A549 (cell line): ENCODE results near the gene VAT1L.

Experiments
- CEBPB ChIP-seq, 2 experiments: fragments of >200 bp in 1 of 2; sonication (Bioruptor Twin) in 1 of 2; formaldehyde crosslinking in 1 of 2; IDR thresholded peaks; 2 replicates each; pipeline ENCODE4 v1.6.1; 2012 to 2016
- CHD2 ChIP-seq: fragments of 150-350 bp; IDR thresholded peaks from 2 replicates; pipeline ENCODE4 v1.6.1; 2014; ENCODE audit warnings: low read length; ENCODE audit not compliant: partially characterized antibody
- CTCF ChIP-seq: fragments of >200 bp; sonication (Bioruptor Twin); formaldehyde crosslinking; IDR thresholded peaks from 3 replicates; pipeline ENCODE4 v1.5.1; 2016
- EP300 ChIP-seq, 2 experiments: fragments of >200 bp; sonication (Bioruptor Twin); formaldehyde crosslinking; IDR thresholded peaks; 2 replicates in 1 of 2; 3 replicates in 1 of 2; pipeline ENCODE4 v1.6.1; 2016 to 2017
- FOSL2 ChIP-seq, 2 experiments: fragments of 450-650 bp in 1 of 2; fragments of >200 bp in 1 of 2; sonication (Bioruptor Twin) in 1 of 2; formaldehyde crosslinking; IDR thresholded peaks; 2 replicates each; pipeline versions ENCODE4 v1.5.0 to v1.6.1; 2016 to 2020; ENCODE audit warnings: mild to moderate bottlenecking in 1 of 2, moderate library complexity in 1 of 2
- HOXA7 ChIP-seq: fragments of 250-450 bp; sonication (Bioruptor Pico); IDR thresholded peaks from 2 replicates; pipeline ENCODE4 v1.5.0; 2020; ENCODE audit warnings: mild to moderate bottlenecking, moderate library complexity
- PHF8 ChIP-seq: fragments of 200-600 bp; sonication (generic); IDR thresholded peaks from 2 replicates; pipeline ENCODE4 v1.6.1; 2016; ENCODE audit warnings: low read depth, mild to moderate bottlenecking, antibody characterized with exemption, moderate library complexity, borderline replicate concordance
- POLR2A ChIP-seq: IDR thresholded peaks from 2 replicates; pipeline ENCODE4 v1.6.1; 2012; ENCODE audit warnings: mild to moderate bottlenecking, low read length
- TFCP2L1 ChIP-seq: fragments of 250-450 bp; sonication (Bioruptor Pico); IDR thresholded peaks from 2 replicates; pipeline ENCODE4 v1.5.0; 2021; ENCODE audit warnings: mild to moderate bottlenecking
- USF2 ChIP-seq: fragments of 450-650 bp; IDR thresholded peaks from 2 replicates; pipeline ENCODE4 v1.6.1; 2014; ENCODE audit warnings: antibody characterized with exemption
- ZFP36 ChIP-seq: fragments of 450-650 bp; IDR thresholded peaks from 2 replicates; pipeline ENCODE4 v1.6.1; 2014; ENCODE audit warnings: borderline replicate concordance; ENCODE audit not compliant: partially characterized antibody
- TF ChIP-seq, protein P1 (sequence below): fragments of 200-600 bp; sonication (generic); IDR thresholded peaks from 2 replicates; pipeline ENCODE4 v1.6.1; 2016; ENCODE audit warnings: antibody characterized with exemption, mild to moderate bottlenecking, moderate library complexity
- TF ChIP-seq, protein P2 (sequence below): fragments of >200 bp; sonication (Bioruptor Twin); formaldehyde crosslinking; IDR thresholded peaks from 3 replicates; pipeline ENCODE4 v1.6.1; 2016

GRCh38 chr16:77917971-77918370 is 129.6 kb downstream of the VAT1L start:
- TF ChIP-seq CTCF (no peak), POLR2A (no peak), PHF8 (no peak), USF2 (no peak), TFCP2L1 (CRISPR knock-in tag) (no peak), EP300 (IDR thresholded peaks at IDR 0.05) (no peak), CHD2 (no peak), FOSL2 (IDR thresholded peaks at IDR 0.05) (no peak), FOSL2 (CRISPR knock-in tag; IDR thresholded peaks at IDR 0.05) (no peak), CEBPB (IDR thresholded peaks at IDR 0.05) (no peak), ZFP36 (no peak), HOXA7 (CRISPR knock-in tag) (no peak)
- TF ChIP-seq, protein P1, sequence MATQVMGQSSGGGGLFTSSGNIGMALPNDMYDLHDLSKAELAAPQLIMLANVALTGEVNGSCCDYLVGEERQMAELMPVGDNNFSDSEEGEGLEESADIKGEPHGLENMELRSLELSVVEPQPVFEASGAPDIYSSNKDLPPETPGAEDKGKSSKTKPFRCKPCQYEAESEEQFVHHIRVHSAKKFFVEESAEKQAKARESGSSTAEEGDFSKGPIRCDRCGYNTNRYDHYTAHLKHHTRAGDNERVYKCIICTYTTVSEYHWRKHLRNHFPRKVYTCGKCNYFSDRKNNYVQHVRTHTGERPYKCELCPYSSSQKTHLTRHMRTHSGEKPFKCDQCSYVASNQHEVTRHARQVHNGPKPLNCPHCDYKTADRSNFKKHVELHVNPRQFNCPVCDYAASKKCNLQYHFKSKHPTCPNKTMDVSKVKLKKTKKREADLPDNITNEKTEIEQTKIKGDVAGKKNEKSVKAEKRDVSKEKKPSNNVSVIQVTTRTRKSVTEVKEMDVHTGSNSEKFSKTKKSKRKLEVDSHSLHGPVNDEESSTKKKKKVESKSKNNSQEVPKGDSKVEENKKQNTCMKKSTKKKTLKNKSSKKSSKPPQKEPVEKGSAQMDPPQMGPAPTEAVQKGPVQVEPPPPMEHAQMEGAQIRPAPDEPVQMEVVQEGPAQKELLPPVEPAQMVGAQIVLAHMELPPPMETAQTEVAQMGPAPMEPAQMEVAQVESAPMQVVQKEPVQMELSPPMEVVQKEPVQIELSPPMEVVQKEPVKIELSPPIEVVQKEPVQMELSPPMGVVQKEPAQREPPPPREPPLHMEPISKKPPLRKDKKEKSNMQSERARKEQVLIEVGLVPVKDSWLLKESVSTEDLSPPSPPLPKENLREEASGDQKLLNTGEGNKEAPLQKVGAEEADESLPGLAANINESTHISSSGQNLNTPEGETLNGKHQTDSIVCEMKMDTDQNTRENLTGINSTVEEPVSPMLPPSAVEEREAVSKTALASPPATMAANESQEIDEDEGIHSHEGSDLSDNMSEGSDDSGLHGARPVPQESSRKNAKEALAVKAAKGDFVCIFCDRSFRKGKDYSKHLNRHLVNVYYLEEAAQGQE: no peak
- TF ChIP-seq, protein P2, sequence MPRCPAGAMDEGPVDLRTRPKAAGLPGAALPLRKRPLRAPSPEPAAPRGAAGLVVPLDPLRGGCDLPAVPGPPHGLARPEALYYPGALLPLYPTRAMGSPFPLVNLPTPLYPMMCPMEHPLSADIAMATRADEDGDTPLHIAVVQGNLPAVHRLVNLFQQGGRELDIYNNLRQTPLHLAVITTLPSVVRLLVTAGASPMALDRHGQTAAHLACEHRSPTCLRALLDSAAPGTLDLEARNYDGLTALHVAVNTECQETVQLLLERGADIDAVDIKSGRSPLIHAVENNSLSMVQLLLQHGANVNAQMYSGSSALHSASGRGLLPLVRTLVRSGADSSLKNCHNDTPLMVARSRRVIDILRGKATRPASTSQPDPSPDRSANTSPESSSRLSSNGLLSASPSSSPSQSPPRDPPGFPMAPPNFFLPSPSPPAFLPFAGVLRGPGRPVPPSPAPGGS: no peak
